AG04449 (cell line): Measurements from ENCODE around the gene RPS6KL1.

Source experiments
- CTCF ChIA-PET: fragments of 350-600 bp; formaldehyde crosslinking; extraction: SDS; loops from one replicate; lab custom pipeline; 2021; ENCODE audit warnings: antibody characterized with exemption; lab: Yijun Ruan, JAX
- POLR2A ChIA-PET: fragments of 400-600, 350-600 bp; formaldehyde crosslinking; extraction: SDS; loops from one replicate; lab custom pipeline; 2020; ENCODE audit warnings: antibody characterized with exemption, inconsistent platforms; lab: Yijun Ruan, JAX
- DNase-seq: peaks from one replicate; pipeline ENCODE4 v3.0.0-alpha.2; 2010; ENCODE audit warnings: low read depth, low spot score
- H3K4me3 ChIP-seq: 2 replicates; pipeline ENCODE4 v1.5.1; 2011; ENCODE audit warnings: low read depth, mild to moderate bottlenecking, control low read depth, low read length
- TF ChIP-seq, protein P1 (sequence below): IDR thresholded peaks from one replicate; pipeline ENCODE4 v1.5.1; 2011; ENCODE audit warnings: mild to moderate bottlenecking, moderate library complexity, low read length, control low read depth, inconsistent platforms; ENCODE audit not compliant: insufficient read depth; ENCODE audit errors: missing control alignments

The RPS6KL1 gene

GRCh38 chr14:74904635-74905503, 18.2 kb downstream of the RPS6KL1 start:
- no peak for DNase-seq
- no peak overlapping the region for H3K4me3 ChIP-seq
- ChIA-PET POLR2A (interaction anchor here (1.5 to 1.7 kb wide), 2 partner anchors 11 to 43 kb away, joined by 3 to 8 read pairs; no protein-coding TSS in a partner anchor), CTCF (interaction anchor here (0.6 to 26.3 kb wide), 35 partner anchors 8 to 398 kb away, joined by 3 to 689 read pairs (median 5); partner anchors contain the start of genes DLST, LTBP2, NEK9 and PROX2)
- TF ChIP-seq, protein P1, sequence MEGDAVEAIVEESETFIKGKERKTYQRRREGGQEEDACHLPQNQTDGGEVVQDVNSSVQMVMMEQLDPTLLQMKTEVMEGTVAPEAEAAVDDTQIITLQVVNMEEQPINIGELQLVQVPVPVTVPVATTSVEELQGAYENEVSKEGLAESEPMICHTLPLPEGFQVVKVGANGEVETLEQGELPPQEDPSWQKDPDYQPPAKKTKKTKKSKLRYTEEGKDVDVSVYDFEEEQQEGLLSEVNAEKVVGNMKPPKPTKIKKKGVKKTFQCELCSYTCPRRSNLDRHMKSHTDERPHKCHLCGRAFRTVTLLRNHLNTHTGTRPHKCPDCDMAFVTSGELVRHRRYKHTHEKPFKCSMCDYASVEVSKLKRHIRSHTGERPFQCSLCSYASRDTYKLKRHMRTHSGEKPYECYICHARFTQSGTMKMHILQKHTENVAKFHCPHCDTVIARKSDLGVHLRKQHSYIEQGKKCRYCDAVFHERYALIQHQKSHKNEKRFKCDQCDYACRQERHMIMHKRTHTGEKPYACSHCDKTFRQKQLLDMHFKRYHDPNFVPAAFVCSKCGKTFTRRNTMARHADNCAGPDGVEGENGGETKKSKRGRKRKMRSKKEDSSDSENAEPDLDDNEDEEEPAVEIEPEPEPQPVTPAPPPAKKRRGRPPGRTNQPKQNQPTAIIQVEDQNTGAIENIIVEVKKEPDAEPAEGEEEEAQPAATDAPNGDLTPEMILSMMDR = no peak

- POLR2A ChIA-PET = no interaction called here
- CTCF ChIA-PET = interaction anchor here (0.7 to 26.3 kb wide), 5 partner anchors 10 to 188 kb away, joined by 3 to 689 read pairs (median 269); partner anchors contain the start of genes DLST and PROX2
- no peak for DNase-seq
- TF ChIP-seq, protein P1 = no peak
- no peak overlapping the region for H3K4me3 ChIP-seq
Observed at GRCh38 chr14:74902941-74903705, 19.9 kb downstream of the RPS6KL1 start.

DNA sequence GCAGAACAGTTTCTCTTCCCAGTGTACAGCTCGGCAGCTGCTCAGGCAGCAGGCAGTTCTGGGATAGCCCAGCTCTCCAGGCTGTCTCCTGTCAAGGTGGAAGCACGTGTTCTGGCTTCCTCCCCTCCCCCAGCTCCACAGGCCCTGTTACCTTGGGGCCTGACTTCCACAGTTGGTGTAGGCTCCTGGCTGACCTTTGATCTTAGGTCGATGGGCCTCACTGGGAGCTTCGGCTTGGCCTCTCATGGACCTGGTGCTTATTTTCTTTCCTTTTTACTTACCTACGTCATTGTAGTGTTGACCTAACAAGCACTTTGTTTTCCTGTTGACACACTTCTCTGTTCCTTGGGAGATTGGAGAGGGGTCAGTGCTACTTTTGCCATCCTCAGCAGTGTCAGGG, 24.4 kb downstream of the RPS6KL1 start:
- TF ChIP-seq, protein P1 = no peak
- DNase-seq = no peak
- ChIA-PET POLR2A (no interaction called here), CTCF (interaction anchor here (2.3 to 26.3 kb wide), 4 partner anchors 6 to 193 kb away, joined by 7 to 689 read pairs (median 282); no protein-coding TSS in a partner anchor)
- no peak overlapping the region for H3K4me3 ChIP-seq

DNA sequence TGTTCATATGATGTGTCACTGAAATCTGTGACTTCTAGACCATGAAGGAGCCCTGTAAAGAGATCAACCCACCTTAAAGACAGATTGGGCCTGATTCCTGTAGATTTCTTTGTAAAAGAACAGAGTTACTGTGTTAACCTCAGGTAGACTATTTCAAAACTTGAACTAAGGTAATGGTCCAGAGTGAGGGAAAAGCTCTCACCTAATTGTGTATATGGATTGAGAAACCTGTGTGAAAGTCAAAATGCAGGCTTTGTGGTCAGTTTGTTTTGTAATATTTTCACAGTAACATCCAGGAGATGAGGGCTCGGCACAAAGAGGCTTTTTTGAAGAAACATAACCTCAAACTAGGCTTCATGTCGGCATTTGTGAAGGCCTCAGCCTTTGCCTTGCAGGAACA, 25.0 kb downstream of the RPS6KL1 start:
- ChIA-PET CTCF (interaction anchor here (2.3 to 26.3 kb wide), 4 partner anchors 7 to 193 kb away, joined by 7 to 689 read pairs (median 282); no protein-coding TSS in a partner anchor), POLR2A (interaction anchor here (0.8 kb wide), 1 partner anchor 12 kb away, joined by 3 read pairs; no protein-coding TSS in a partner anchor)
- no peak for DNase-seq
- H3K4me3 ChIP-seq = no peak overlapping the region
- TF ChIP-seq, protein P1 = no peak

- TF ChIP-seq, protein P1 = no peak
- ChIA-PET POLR2A (interaction anchor here (0.8 kb wide), 1 partner anchor 12 kb away, joined by 3 read pairs; no protein-coding TSS in a partner anchor), CTCF (interaction anchor here (0.9 to 26.3 kb wide), 5 partner anchors 7 to 194 kb away, joined by 5 to 689 read pairs (median 269); no protein-coding TSS in a partner anchor)
- no peak overlapping the region for H3K4me3 ChIP-seq
- DNase-seq = no peak
Observed at GRCh38 chr14:74897642-74898041, 25.4 kb downstream of the RPS6KL1 start.
